Smooth muscle cell (in vitro differentiated cells): ENCODE results near the gene SCG5. TPM values are rescaled to one million over a fixed set of nuclear protein-coding genes. Genes with fewer than 3 reads are reported as not detected.
A peak's percentile ranks its signal among the peaks of the same experiment; 100 is the strongest.

Experiments
- DNase-seq: peaks from one replicate; lab custom pipeline; 2025; ENCODE audit not compliant: unreplicated experiment; lab: John Stamatoyannopoulos, UW
- H2AFZ ChIP-seq: fragments of 200-600 bp; sonication (generic); 2 replicates; pipeline ENCODE4 v1.6.0; 2016; ENCODE audit warnings: antibody characterized with exemption, low read depth, mild to moderate bottlenecking
- H3F3A ChIP-seq: fragments of 200-600 bp; sonication (generic); 2 replicates; pipeline ENCODE4 v1.6.0; 2017; ENCODE audit warnings: antibody characterized with exemption, low read depth
- H3K27ac ChIP-seq: fragments of 200-600 bp; sonication (generic); 2 replicates; pipeline ENCODE4 v1.5.1; 2016; ENCODE audit warnings: low read depth, mild to moderate bottlenecking
- H3K27me3 ChIP-seq: fragments of 200-600 bp; sonication (generic); 2 replicates; pipeline ENCODE4 v1.6.1; 2016; ENCODE audit warnings: low read depth, mild to moderate bottlenecking
- H3K36me3 ChIP-seq: fragments of 200-600 bp; sonication (generic); 2 replicates; pipeline ENCODE4 v1.5.1; 2016; ENCODE audit warnings: low read depth
- H3K4me1 ChIP-seq: fragments of 200-600 bp; sonication (generic); 2 replicates; pipeline ENCODE4 v1.5.1; 2016; ENCODE audit warnings: low read depth
- H3K4me2 ChIP-seq: fragments of 200-600 bp; sonication (generic); 2 replicates; pipeline ENCODE4 v1.6.0; 2016; ENCODE audit warnings: mild to moderate bottlenecking
- H3K4me3 ChIP-seq: fragments of 200-600 bp; sonication (generic); 2 replicates; pipeline ENCODE4 v1.5.1; 2016; ENCODE audit warnings: mild to moderate bottlenecking
- H3K79me2 ChIP-seq: fragments of 200-600 bp; sonication (generic); 2 replicates; pipeline ENCODE4 v1.6.0; 2016; ENCODE audit warnings: low read depth, mild to moderate bottlenecking
- H3K9ac ChIP-seq: fragments of 200-600 bp; sonication (generic); 2 replicates; pipeline ENCODE4 v1.6.0; 2016; ENCODE audit warnings: low read depth
- H3K9me3 ChIP-seq: fragments of 200-600 bp; sonication (generic); replicated peaks from 2 replicates; pipeline ENCODE4 v1.5.1; 2016; ENCODE audit warnings: low read depth
- H4K20me1 ChIP-seq: fragments of 200-600 bp; sonication (generic); 2 replicates; pipeline ENCODE4 v1.6.0; 2016; ENCODE audit warnings: low read depth
- WGBS: methylation state at CpG from one replicate; pipeline ENCODE4 v1.1.7; 2016; ENCODE audit warnings: low lambda C conversion rate; 5-methylcytosine and 5-hydroxymethylcytosine counted together
- polyA plus RNA-seq: library from polyadenylated mRNA; unstranded; fragments of >200 nt; fragmentation: Nextera tagmentation; extraction: Ambion mirVana; gene quantifications from 2 replicates; pipeline ENCODE4 v1.2.1, GENCODE V29; 2016
- total RNA-seq: library from RNA; depleted of rRNA; stranded (reverse); fragments of >200 nt; gene quantifications from 2 replicates; pipeline ENCODE4 v1.2.3, GENCODE V29; 2014
- TF ChIP-seq, protein P1 (sequence below): fragments of 200-600 bp; sonication (generic); IDR thresholded peaks from 2 replicates; pipeline ENCODE4 v1.5.1; 2017; ENCODE audit warnings: borderline replicate concordance, mild to moderate bottlenecking, antibody characterized with exemption; ENCODE audit not compliant: insufficient read depth, poor library complexity, severe bottlenecking

The SCG5 gene
- total and polyA plus RNA-seq, 2 experiments from 2014 or later, result 34.7 to 37.2 TPM

DNA sequence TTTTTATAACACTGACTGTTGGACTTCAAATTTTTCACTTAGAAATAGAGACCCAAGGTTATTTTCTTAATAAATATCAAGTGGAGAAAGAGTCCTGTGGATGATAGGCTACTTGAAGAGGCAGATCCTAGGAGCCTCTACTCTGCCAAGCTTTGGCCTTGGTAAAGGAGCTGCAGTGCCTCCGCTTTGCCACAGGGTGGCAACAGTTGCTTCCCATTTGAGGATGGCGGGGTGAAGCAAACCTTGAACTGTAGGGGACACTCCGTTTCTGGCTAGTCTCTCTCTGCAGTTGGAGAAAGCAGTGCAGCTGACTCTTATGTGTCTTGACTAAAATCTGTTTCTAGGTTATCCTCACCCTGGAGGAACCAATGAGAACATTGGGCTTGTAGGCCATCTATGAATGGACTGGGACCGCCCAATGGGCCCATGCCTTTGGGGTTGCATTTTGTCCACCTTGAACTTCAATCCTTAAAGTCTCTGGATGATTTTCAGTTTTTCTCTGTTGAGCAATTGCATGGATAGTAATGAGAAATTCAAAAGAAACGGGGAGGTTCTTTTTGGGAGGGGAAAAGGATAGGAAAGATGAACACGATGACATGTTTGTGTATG is 9.8 kb downstream of the SCG5 start:
- no peak overlapping the region for H3K27ac ChIP-seq
- H3K4me1 ChIP-seq, result no peaks in the 10 kb centered on the region
- no peak for DNase-seq
- 35% methylated on average over 6 of the region's 6 CpGs for WGBS
- no peaks in the 10 kb centered on the region for H3K9me3 ChIP-seq
- no peak overlapping the region for H3K4me3 ChIP-seq
- no peaks in the 10 kb centered on the region for H3K79me2 ChIP-seq
- H2AFZ ChIP-seq, result no peak overlapping the region
- H3K9ac ChIP-seq, result no peak overlapping the region
- no peaks in the 10 kb centered on the region for H3F3A ChIP-seq
- no peaks in the 10 kb centered on the region for H3K27me3 ChIP-seq
- no peaks in the 10 kb centered on the region for H3K36me3 ChIP-seq
- H4K20me1 ChIP-seq, result no peaks in the 10 kb centered on the region
- no peak overlapping the region for H3K4me2 ChIP-seq
- TF ChIP-seq, protein P1, sequence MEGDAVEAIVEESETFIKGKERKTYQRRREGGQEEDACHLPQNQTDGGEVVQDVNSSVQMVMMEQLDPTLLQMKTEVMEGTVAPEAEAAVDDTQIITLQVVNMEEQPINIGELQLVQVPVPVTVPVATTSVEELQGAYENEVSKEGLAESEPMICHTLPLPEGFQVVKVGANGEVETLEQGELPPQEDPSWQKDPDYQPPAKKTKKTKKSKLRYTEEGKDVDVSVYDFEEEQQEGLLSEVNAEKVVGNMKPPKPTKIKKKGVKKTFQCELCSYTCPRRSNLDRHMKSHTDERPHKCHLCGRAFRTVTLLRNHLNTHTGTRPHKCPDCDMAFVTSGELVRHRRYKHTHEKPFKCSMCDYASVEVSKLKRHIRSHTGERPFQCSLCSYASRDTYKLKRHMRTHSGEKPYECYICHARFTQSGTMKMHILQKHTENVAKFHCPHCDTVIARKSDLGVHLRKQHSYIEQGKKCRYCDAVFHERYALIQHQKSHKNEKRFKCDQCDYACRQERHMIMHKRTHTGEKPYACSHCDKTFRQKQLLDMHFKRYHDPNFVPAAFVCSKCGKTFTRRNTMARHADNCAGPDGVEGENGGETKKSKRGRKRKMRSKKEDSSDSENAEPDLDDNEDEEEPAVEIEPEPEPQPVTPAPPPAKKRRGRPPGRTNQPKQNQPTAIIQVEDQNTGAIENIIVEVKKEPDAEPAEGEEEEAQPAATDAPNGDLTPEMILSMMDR, result peak; percentile 93

DNA sequence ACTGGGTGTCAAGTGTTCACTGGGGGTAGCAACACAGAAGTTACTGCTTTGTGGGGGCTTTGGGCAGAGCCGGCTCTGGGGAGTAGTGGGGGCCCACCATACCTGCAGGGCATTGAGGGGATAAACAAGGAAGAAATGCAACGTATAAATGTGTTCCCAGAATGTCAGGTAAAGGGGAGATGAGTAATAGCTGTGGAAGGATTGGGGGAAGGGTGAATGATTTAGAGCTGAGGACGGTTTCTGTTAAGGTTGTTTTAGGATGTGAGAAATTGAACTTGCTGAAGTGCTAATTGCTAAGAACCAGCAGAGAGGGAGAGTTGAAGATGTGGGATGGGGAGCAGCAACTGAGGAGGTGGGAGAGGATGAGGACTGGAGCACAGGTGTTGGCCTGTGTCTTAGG is 10.7 kb downstream of the SCG5 start:
- DNase-seq, result no peak
- no peaks in the 10 kb centered on the region for H3K79me2 ChIP-seq
- H3K9ac ChIP-seq, result no peak overlapping the region
- 60% methylated on average over 3 of the region's 3 CpGs for WGBS
- H3K27ac ChIP-seq, result no peak overlapping the region
- TF ChIP-seq, protein P1, result no peak
- H4K20me1 ChIP-seq, result no peaks in the 10 kb centered on the region
- H3K4me2 ChIP-seq, result no peak overlapping the region
- H3K4me1 ChIP-seq, result no peaks in the 10 kb centered on the region
- H3K36me3 ChIP-seq, result no peaks in the 10 kb centered on the region
- no peak overlapping the region for H3K4me3 ChIP-seq
- no peaks in the 10 kb centered on the region for H3F3A ChIP-seq
- H3K9me3 ChIP-seq, result no peaks in the 10 kb centered on the region
- H2AFZ ChIP-seq, result no peak overlapping the region
- H3K27me3 ChIP-seq, result no peaks in the 10 kb centered on the region

DNA sequence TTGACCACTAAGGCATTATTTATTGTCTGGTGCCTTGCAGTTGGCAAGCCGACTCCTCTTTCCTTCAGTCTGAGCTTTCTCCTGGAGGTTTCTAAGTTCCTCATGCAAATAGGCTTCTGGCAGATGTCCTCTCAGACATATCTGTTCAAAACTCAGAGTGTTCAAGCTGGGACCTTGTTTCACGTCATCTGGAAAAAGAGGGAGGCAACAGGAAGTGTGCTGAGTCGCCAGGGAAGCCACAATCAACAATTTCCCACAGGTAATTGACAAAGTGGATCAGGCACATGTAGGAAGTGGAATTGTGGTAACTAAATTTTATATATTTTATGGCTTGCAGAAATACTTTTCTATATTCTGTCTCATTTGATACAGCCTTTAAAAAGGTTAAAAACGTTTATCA is 14.6 kb downstream of the SCG5 start:
- peaks cover 12% of the 10 kb centered on the region for H3F3A ChIP-seq
- H3K36me3 ChIP-seq, result no peaks in the 10 kb centered on the region
- H4K20me1 ChIP-seq, result no peaks in the 10 kb centered on the region
- H3K27ac ChIP-seq, result no peak overlapping the region
- DNase-seq, result no peak
- no peaks in the 10 kb centered on the region for H3K27me3 ChIP-seq
- no peak overlapping the region for H3K4me3 ChIP-seq
- H2AFZ ChIP-seq, result no peak overlapping the region
- no peaks in the 10 kb centered on the region for H3K9me3 ChIP-seq
- WGBS, result 66% methylated on average over 4 of the region's 4 CpGs
- TF ChIP-seq, protein P1, result no peak
- H3K4me2 ChIP-seq, result no peak overlapping the region
- peaks cover 2% of the 10 kb centered on the region for H3K4me1 ChIP-seq
- H3K9ac ChIP-seq, result no peak overlapping the region
- no peaks in the 10 kb centered on the region for H3K79me2 ChIP-seq

DNA sequence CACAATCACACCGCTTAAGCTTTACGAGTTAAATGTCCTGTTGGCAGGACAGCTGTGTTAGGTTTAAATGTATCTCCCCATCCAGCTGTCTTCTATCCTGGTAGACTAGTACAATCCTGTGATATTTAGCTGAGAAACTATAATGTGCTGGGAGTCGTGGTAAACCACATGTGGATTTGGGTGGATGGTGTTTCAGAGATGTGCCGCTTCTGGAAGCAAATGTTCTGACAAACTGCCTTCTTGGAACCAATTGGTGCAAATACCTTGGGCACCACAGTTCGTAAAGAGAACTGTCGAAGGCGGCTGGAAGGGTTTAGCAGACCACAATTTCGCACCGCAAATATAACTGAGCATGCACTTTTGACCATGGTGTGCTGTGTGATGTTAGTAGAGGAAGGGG is 15.0 kb downstream of the SCG5 start:
- Histone ChIP-seq H3K4me3 (no peak overlapping the region), H3K4me2 (no peak overlapping the region), H3K79me2 (no peaks in the 10 kb centered on the region), H3K4me1 (peaks cover 2% of the 10 kb centered on the region), H2AFZ (no peak overlapping the region), H3K9ac (no peak overlapping the region), H3K27ac (no peak overlapping the region), H3K27me3 (no peaks in the 10 kb centered on the region), H4K20me1 (no peaks in the 10 kb centered on the region), H3K36me3 (no peaks in the 10 kb centered on the region), H3F3A (peaks cover 12% of the 10 kb centered on the region), H3K9me3 (no peaks in the 10 kb centered on the region)
- 71% methylated on average over 9 of the region's 9 CpGs for WGBS
- TF ChIP-seq, protein P1, result no peak
- DNase-seq, result no peak
